ENCODE results near the gene PPP2R3C.
"Not testable (repeated sequence)": the region's sequence is repeated elsewhere in the genome, so short reads cannot be mapped to it uniquely, and the experiment has no call there.

PPP2R3C gene

GRCh38 chr14:35052637-35053036 is 69.2 kb downstream of the PPP2R3C start:
- H3K4me3 Mint-ChIP-seq, result no peak overlapping the region
- H3K9me3 Mint-ChIP-seq, result no peaks in the 10 kb centered on the region
- no peak overlapping the region for H3K27ac Mint-ChIP-seq
- H3K36me3 Mint-ChIP-seq (ENCODE audit: low read depth), result peaks cover 59% of the 10 kb centered on the region
- peaks cover 21% of the 10 kb centered on the region for H3K4me1 Mint-ChIP-seq (ENCODE audit: low read depth)
- no peaks in the 10 kb centered on the region for H3K27me3 Mint-ChIP-seq
- DNase-seq, result no peak

DNA sequence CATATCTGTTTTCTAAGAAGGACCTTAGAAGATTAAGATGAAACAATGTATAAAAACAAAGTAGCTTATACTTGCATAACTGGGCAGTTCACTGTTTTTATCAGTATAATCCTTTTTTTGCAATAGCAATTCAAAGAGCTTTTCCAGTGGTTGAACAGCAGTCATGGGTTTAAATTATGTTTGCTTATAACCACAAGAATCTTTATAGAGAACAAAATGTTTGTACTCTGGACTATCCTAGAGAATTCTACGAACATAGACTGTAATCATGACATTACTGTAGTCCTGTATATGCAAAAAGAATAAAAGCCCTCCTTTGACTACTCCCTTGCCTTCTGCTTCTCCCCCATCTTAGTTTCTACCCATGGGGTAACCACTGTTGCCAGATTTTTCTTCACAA is 70.0 kb downstream of the PPP2R3C start:
- peaks cover 24% of the 10 kb centered on the region for H3K4me1 Mint-ChIP-seq (ENCODE audit: low read depth)
- no peaks in the 10 kb centered on the region for H3K9me3 Mint-ChIP-seq
- peaks cover 57% of the 10 kb centered on the region for H3K36me3 Mint-ChIP-seq (ENCODE audit: low read depth)
- no peak overlapping the region for H3K27ac Mint-ChIP-seq
- DNase-seq, result no peak
- no peaks in the 10 kb centered on the region for H3K27me3 Mint-ChIP-seq
- no peak overlapping the region for H3K4me3 Mint-ChIP-seq

DNA sequence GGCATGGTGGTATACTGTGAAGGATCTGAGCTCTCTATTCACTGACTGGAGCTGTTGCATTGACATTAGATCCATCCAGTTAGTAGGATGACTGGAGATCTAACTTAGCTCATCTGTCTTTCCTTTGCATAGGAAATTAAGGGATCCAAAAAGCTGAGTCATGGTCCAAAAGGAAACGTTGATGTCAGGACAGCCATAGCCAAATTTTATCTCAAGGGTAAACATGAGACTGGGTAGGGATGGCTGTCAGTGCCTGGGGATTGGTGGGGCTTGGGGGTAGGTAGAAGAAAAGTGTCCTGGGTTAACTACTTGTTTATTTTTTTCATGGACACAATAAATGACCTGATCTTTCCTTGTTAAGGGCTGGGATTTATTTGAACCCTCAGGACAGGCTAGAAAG is 71.1 kb downstream of the PPP2R3C start:
- Mint-ChIP-seq H3K27me3 (no peaks in the 10 kb centered on the region), H3K4me3 (no peak overlapping the region), H3K4me1 (ENCODE audit: low read depth) (peaks cover 23% of the 10 kb centered on the region), H3K36me3 (ENCODE audit: low read depth) (peaks cover 59% of the 10 kb centered on the region), H3K27ac (peak overlapping the region; percentile 7), H3K9me3 (no peaks in the 10 kb centered on the region)
- no peak for DNase-seq

- Mint-ChIP-seq H3K27me3 (no peaks in the 10 kb centered on the region), H3K36me3 (ENCODE audit: low read depth) (peaks cover 52% of the 10 kb centered on the region), H3K4me3 (peak overlapping the region; percentile 91), H3K4me1 (ENCODE audit: low read depth) (peaks cover 31% of the 10 kb centered on the region), H3K9me3 (no peaks in the 10 kb centered on the region), H3K27ac (no peak overlapping the region)
- DNase-seq, result no peak
Observed at GRCh38 chr14:35047976-35048513, 73.7 kb downstream of the PPP2R3C start.

GRCh38 chr14:35046751-35047536 is 74.8 kb downstream of the PPP2R3C start:
- H3K4me3 Mint-ChIP-seq, result peak overlapping the region; percentile 91
- no peaks in the 10 kb centered on the region for H3K9me3 Mint-ChIP-seq
- peaks cover 47% of the 10 kb centered on the region for H3K36me3 Mint-ChIP-seq (ENCODE audit: low read depth)
- peaks cover 31% of the 10 kb centered on the region for H3K4me1 Mint-ChIP-seq (ENCODE audit: low read depth)
- H3K27ac Mint-ChIP-seq, result peak overlapping the region; percentile 99
- no peaks in the 10 kb centered on the region for H3K27me3 Mint-ChIP-seq
- no peak for DNase-seq

- Mint-ChIP-seq H3K4me3 (peak within 1 kb of the TSS; percentile 91), H3K4me1 (ENCODE audit: low read depth) (peaks cover 31% of the 10 kb centered on the region), H3K9me3 (no peaks in the 10 kb centered on the region), H3K36me3 (ENCODE audit: low read depth) (peaks cover 40% of the 10 kb centered on the region), H3K27me3 (no peaks in the 10 kb centered on the region), H3K27ac (peak within 1 kb of the TSS; percentile 99)
- DNase-seq, result peak; percentile 98
Observed at GRCh38 chr14:35046048-35046750, 75.6 kb downstream of the PPP2R3C start, which contains the start of gene FAM177A1. Gene FAM177A1 (plus strand): TSS chr14:35046272. CDS start chr14:35046464, 192 bp downstream.

GRCh38 chr14:35045798-35046047 is 76.1 kb downstream of the PPP2R3C start:
- Mint-ChIP-seq H3K4me1 (ENCODE audit: low read depth) (peaks cover 30% of the 10 kb centered on the region), H3K9me3 (no peaks in the 10 kb centered on the region), H3K27ac (peak overlapping the region; percentile 96), H3K4me3 (peak overlapping the region; percentile 91), H3K36me3 (ENCODE audit: low read depth) (peaks cover 36% of the 10 kb centered on the region), H3K27me3 (no peaks in the 10 kb centered on the region)
- DNase-seq, result no peak

- Mint-ChIP-seq H3K36me3 (ENCODE audit: low read depth) (peaks cover 32% of the 10 kb centered on the region), H3K27ac (peak overlapping the region; percentile 96), H3K9me3 (no peaks in the 10 kb centered on the region), H3K27me3 (no peaks in the 10 kb centered on the region), H3K4me3 (peak overlapping the region; percentile 91), H3K4me1 (ENCODE audit: low read depth) (peaks cover 26% of the 10 kb centered on the region)
- DNase-seq, result no peak
Observed at GRCh38 chr14:35044939-35045797, 76.6 kb downstream of the PPP2R3C start.

DNA sequence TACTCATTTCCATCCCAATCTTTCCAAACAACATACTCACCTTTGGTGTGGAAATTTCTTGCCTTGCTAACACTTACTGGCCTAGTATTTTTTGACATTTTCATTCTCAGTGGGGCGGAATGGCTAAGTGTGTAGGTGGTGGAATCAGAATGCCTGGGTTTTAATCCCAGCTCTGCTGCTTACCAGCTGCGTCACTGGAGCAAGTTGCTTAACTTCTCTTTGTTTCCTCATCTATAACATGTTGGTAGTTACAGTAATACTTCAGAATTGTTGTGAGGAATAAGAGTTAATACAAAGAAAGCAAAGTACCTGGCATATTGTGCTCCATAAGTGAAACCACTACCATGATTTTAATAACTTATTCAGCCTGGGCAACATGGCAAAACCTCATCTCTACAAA is 78.7 kb downstream of the PPP2R3C start:
- DNase-seq, result no peak
- Mint-ChIP-seq H3K4me3 (no peak overlapping the region), H3K4me1 (ENCODE audit: low read depth) (peaks cover 21% of the 10 kb centered on the region), H3K9me3 (no peaks in the 10 kb centered on the region), H3K27ac (peak overlapping the region; percentile 9), H3K27me3 (no peaks in the 10 kb centered on the region), H3K36me3 (ENCODE audit: low read depth) (peaks cover 18% of the 10 kb centered on the region)

DNA sequence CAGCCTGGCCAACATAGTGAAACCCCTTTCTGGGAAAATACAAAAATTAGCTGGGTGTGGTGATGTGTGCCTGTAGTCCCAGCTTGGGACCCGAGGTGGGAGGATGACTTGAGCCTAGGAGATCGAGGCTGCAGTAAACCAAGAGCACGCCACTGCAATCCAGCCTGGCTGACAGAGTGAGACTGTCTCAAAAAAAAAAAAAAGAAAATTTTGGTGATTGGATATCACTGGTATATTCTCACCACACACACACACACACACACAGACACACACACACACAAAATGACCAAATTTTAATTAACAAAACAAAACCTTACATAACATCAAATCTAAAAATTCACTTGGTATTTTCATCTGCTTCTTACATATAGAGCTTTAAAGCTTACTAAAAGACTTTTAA is 79.2 kb downstream of the PPP2R3C start:
- H3K9me3 Mint-ChIP-seq, result no peaks in the 10 kb centered on the region
- no peak for DNase-seq
- peaks cover 14% of the 10 kb centered on the region for H3K36me3 Mint-ChIP-seq (ENCODE audit: low read depth)
- H3K27ac Mint-ChIP-seq, result peak overlapping the region; percentile 9
- H3K4me1 Mint-ChIP-seq (ENCODE audit: low read depth), result peaks cover 17% of the 10 kb centered on the region
- no peaks in the 10 kb centered on the region for H3K27me3 Mint-ChIP-seq
- H3K4me3 Mint-ChIP-seq, result no peak overlapping the region

- not testable (repeated sequence) for H3K27me3 Mint-ChIP-seq; H3K4me3 Mint-ChIP-seq; H3K4me1 Mint-ChIP-seq (ENCODE audit: low read depth); H3K27ac Mint-ChIP-seq; DNase-seq
- H3K36me3 Mint-ChIP-seq (ENCODE audit: low read depth), result peaks cover 21% of the 10 kb centered on the region
- peaks cover 14% of the 10 kb centered on the region for H3K9me3 Mint-ChIP-seq
Observed at GRCh38 chr14:35038312-35038711, 83.5 kb downstream of the PPP2R3C start.

Data from activated T-cell treated with anti-CD3 and anti-CD28 coated beads, Interleukin-2, amount 50 U/mL, for 24 hours (primary cell).